Measurements from ENCODE around the gene CALHM5.
"Not testable (repeated sequence)": the region's sequence is repeated elsewhere in the genome, so short reads cannot be mapped to it uniquely, and the experiment has no call there.

CALHM5 gene

GRCh38 chr6:116511424-116512110 lies at the start of gene CALHM5:
Gene CALHM5 (plus strand): TSS chr6:116511639. CDS start chr6:116511697, 58 bp downstream.
- DNase-seq: no peak

DNA sequence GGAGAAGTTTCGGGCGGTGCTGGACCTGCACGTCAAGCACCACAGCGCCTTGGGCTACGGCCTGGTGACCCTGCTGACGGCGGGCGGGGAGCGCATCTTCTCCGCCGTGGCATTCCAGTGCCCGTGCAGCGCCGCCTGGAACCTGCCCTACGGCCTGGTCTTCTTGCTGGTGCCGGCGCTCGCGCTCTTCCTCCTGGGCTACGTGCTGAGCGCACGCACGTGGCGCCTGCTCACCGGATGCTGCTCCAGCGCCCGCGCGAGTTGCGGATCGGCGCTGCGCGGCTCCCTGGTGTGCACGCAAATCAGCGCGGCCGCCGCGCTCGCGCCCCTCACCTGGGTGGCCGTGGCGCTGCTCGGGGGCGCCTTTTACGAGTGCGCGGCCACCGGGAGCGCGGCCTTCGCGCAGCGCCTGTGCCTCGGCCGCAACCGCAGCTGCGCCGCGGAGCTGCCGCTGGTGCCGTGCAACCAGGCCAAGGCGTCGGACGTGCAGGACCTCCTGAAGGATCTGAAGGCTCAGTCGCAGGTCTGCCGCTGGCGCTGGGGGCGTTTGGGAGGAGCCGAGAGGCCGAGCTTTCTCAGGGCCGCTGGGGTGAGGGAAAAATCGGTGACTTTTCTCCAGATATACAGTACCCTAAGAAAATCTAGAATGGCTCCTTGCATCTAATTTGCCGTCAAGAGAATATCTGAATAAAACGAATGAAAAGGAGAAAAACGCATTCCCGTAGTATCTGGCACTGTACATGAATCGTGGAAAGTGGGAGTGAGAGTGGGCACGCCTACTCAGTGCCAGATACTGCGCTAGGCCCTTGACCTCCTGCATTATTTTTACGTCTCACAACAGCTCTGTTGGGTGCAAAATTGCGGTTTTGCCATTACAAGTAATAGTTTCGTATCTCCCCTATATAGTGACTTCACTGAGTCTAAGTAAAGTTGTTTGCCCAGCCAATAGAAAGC lies 49.2 kb upstream of the CALHM5 start:
- peak; percentile 43 for DNase-seq

DNA sequence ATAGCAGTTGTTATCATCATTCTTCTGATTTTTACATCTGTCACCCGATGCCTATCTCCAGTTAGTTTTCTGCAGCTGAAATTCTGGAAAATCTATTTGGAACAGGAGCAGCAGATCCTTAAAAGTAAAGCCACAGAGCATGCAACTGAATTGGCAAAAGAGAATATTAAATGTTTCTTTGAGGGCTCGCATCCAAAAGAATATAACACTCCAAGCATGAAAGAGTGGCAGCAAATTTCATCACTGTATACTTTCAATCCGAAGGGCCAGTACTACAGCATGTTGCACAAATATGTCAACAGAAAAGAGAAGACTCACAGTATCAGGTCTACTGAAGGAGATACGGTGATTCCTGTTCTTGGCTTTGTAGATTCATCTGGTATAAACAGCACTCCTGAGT lies 48.1 kb upstream of the CALHM5 start:
- DNase-seq: no peak

DNA sequence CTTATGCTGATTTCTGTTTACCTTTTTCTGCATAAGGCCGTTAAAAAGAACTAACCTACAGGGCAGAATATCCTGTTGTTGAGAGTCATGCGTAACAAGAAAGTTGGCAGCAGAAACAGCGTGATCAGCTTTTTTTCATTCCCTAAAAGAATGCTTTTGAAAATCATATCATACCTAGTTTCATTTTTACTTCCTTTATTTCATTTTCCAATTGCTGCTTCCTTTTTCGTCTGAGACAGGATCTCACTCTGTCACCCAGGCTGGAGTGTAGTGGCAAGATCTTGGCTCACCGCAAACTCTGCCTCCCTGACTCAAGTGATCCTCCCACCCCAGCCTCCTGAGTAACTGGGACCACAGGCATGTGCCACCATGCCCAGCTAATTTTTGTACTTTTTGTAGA lies 46.2 kb upstream of the CALHM5 start:
- DNase-seq: no peak

GRCh38 chr6:116467096-116467495 lies 44.3 kb upstream of the CALHM5 start:
- no peak for DNase-seq

GRCh38 chr6:116467514-116467913 lies 43.9 kb upstream of the CALHM5 start:
- no peak for DNase-seq

- DNase-seq: no peak
Observed at GRCh38 chr6:116468293-116468692, 43.1 kb upstream of the CALHM5 start.

DNA sequence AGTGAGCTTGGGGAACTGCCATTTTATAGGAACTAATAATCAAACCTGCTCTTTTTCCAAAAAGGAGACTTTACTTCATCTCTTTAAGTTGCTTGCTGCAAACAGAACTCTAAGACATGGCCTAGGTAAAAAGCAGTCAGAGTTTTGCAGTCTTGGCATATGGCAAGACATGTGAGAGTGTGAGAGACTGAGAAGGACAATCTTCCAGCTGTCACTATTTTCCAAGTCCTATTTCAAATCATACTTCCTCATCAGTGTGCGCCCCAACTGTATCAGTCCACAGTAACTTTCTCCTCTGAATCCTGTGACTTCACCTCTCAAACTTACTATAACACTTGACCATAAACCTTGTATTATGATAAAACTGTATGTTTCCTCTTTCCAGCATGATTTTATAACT lies 39.9 kb upstream of the CALHM5 start:
- no peak for DNase-seq

DNA sequence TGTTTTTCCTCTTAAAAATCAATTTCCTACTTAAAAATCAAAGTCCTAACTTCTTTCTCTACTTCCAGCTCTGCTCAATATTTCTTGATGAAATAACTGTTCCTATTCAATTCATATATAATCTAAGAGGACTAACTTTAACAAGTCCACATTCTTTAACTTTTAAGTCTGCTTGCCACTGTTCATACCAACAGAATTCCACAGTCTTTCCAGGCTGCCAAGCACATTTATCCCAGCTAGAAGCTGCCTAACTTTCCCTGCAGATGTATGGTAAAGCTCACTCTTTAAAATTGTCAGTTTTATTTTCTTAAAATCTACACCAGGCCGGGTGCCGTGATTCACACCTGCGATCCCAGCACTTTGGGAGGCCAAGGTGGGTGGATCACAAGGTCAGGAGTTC lies 38.7 kb upstream of the CALHM5 start:
- no peak for DNase-seq

- DNase-seq: no peak
Observed at GRCh38 chr6:116475141-116475540, 36.3 kb upstream of the CALHM5 start.

- no peak for DNase-seq
Observed at GRCh38 chr6:116476002-116476678, 35.3 kb upstream of the CALHM5 start.

DNA sequence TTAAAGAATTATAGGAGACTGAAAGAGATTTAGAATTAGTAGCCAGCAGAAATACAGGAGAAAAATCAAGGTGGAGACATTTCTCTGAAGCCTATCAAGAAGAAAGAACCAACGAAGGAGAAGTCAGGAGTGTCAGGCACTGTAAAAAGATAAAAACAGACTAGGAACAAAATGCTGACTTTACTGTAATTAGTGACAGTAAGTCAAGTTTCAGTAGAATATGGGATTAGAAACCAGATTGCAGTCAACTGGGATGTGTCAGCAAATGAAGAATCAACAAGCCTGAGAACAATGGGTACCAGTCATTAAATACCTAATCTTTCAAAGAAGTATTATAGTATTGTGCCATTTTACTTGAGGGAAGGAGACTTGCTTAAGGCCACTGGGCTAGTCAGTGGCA lies 28.7 kb upstream of the CALHM5 start:
- DNase-seq: no peak

- no peak for DNase-seq
Observed at GRCh38 chr6:116483616-116484015, 27.8 kb upstream of the CALHM5 start.

- no peak for DNase-seq
Observed at GRCh38 chr6:116485559-116486184, 25.8 kb upstream of the CALHM5 start.

- no peak for DNase-seq
Observed at GRCh38 chr6:116491610-116492330, 19.7 kb upstream of the CALHM5 start.

- DNase-seq: no peak
Observed at GRCh38 chr6:116492331-116493067, 18.9 kb upstream of the CALHM5 start.

- DNase-seq: not testable (repeated sequence)
Observed at GRCh38 chr6:116495161-116495560, 16.3 kb upstream of the CALHM5 start.

DNA sequence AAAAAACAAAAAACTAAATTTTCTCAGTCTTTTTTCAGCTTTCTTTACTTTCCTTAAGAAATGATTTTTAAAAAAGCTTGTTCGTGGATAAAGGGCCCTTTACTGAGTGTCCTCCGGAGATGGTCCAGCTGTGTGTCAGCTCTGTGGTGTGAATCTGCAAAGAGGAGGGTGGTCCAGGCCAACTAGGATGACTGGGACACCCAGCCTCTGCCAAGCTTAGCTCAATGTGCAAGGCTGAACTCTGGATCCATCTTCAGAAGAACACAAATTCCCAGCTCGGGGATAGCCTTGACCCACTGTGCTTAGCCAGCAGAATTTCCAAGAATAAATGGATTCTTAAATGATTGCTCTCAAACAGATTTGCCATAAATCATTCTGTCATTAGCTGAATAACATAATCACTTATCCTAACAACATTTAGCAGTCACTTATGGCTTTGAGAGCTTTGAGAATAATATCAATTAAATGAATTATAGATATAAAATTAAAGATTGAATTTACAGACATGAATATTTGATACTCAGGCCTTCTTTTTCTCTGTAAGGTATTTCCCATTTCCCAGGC lies 14.2 kb upstream of the CALHM5 start:
- no peak for DNase-seq

DNA sequence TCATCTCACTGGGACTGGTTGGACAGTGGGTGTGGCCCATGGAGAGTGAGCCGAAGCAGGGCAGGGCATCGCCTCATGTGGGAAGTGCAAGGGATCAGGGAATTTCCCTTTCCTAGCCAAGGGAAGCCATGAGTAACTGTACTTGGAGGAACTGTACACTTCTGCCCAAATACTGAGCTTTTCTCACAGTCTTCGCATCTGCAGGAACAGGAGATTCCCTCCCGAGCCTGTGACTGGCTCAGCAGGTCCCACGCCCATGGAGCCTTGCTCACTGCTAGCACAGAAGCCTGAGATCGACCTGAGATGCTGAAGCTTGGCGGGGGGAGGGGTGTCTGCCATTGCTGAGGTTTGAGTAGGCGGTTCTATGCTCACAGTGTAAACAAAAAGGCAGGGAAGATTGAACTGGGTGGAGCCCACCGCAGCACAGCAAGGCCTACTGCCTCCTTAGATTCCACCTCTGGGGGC lies 10.4 kb upstream of the CALHM5 start:
- no peak for DNase-seq

- DNase-seq: no peak
Observed at GRCh38 chr6:116507324-116507723, 4.1 kb upstream of the CALHM5 start.

- no peak for DNase-seq
Observed at GRCh38 chr6:116508527-116508926, 2.9 kb upstream of the CALHM5 start.
